GM21825 (cell line): ENCODE measurements around the gene NPDC1.
"Not testable (repeated sequence)": the region's sequence is repeated elsewhere in the genome, so short reads cannot be mapped to it uniquely, and the experiment has no call there.

Source experiments
- ATAC-seq: cut with Tn5 transposase; IDR thresholded peaks from one replicate; pipeline ENCODE4 v1.9.1; 2021; ENCODE audit warnings: mild to moderate bottlenecking, moderate library complexity; ENCODE audit not compliant: unreplicated experiment

NPDC1 gene

GRCh38 chr9:137075275-137075775 lies 29.3 kb upstream of the NPDC1 start:
- ATAC-seq, result no peak

GRCh38 chr9:137074657-137075274 lies 28.8 kb upstream of the NPDC1 start:
- no peak for ATAC-seq

- ATAC-seq, result no peak
Observed at GRCh38 chr9:137073992-137074399, 28.0 kb upstream of the NPDC1 start.

- no peak for ATAC-seq
Observed at GRCh38 chr9:137071282-137071681, 25.3 kb upstream of the NPDC1 start.

GRCh38 chr9:137070906-137071275 lies 24.9 kb upstream of the NPDC1 start:
- ATAC-seq, result peak; percentile 3

GRCh38 chr9:137070201-137070905 lies 24.4 kb upstream of the NPDC1 start, which contains the start of gene SAPCD2:
Gene SAPCD2, minus strand, starts transcription at chr9:137070557. Its CDS starts 97 bp downstream, at chr9:137070460.
- ATAC-seq, result peak; percentile 56

- ATAC-seq, result peak; percentile 8
Observed at GRCh38 chr9:137069508-137070091, 23.6 kb upstream of the NPDC1 start.

- ATAC-seq, result no peak
Observed at GRCh38 chr9:137068539-137069507, 22.8 kb upstream of the NPDC1 start.

- peak; percentile 30 for ATAC-seq
Observed at GRCh38 chr9:137067860-137068538, 22.0 kb upstream of the NPDC1 start.

GRCh38 chr9:137066096-137066861 lies 20.3 kb upstream of the NPDC1 start:
- no peak for ATAC-seq

- ATAC-seq, result no peak
Observed at GRCh38 chr9:137065336-137065967, 19.5 kb upstream of the NPDC1 start.

GRCh38 chr9:137064880-137065164 lies 18.8 kb upstream of the NPDC1 start:
- ATAC-seq, result no peak

GRCh38 chr9:137064027-137064879 lies 18.3 kb upstream of the NPDC1 start:
- no peak for ATAC-seq

GRCh38 chr9:137063311-137064026 lies 17.5 kb upstream of the NPDC1 start:
- no peak for ATAC-seq

- not testable (repeated sequence) for ATAC-seq
Observed at GRCh38 chr9:137062798-137063197, 16.8 kb upstream of the NPDC1 start.

- no peak for ATAC-seq
Observed at GRCh38 chr9:137062384-137062783, 16.4 kb upstream of the NPDC1 start.

- ATAC-seq, result no peak
Observed at GRCh38 chr9:137058521-137059234, 12.7 kb upstream of the NPDC1 start.
